Left hindlimb (tissue), 1 donor: ENCODE measurements around the gene YIPF3.
"Not testable (repeated sequence)": the region's sequence is repeated elsewhere in the genome, so short reads cannot be mapped to it uniquely, and the experiment has no call there.

Experiments
- DNase-seq: peaks from one replicate; pipeline ENCODE4 v3.0.0-alpha.2; 2018

YIPF3 gene

GRCh38 chr6:43491750-43492661 is 24.7 kb downstream of the YIPF3 start:
- DNase-seq, result peak; percentile 80

- DNase-seq, result no peak
Observed at GRCh38 chr6:43490523-43490939, 26.2 kb downstream of the YIPF3 start.

- peak; percentile 70 for DNase-seq
Observed at GRCh38 chr6:43489277-43490072, 27.3 kb downstream of the YIPF3 start.

- no peak for DNase-seq
Observed at GRCh38 chr6:43488667-43489276, 28.0 kb downstream of the YIPF3 start.

GRCh38 chr6:43481591-43482236 is 35.0 kb downstream of the YIPF3 start:
- no peak for DNase-seq

- DNase-seq, result no peak
Observed at GRCh38 chr6:43481075-43481474, 35.7 kb downstream of the YIPF3 start.

- no peak for DNase-seq
Observed at GRCh38 chr6:43478008-43478372, 38.7 kb downstream of the YIPF3 start.

- DNase-seq, result peak; percentile 95
Observed at GRCh38 chr6:43477235-43478007, 39.3 kb downstream of the YIPF3 start, which contains the start of gene TJAP1. Gene TJAP1, plus strand, starts transcription at chr6:43477570. Its CDS starts 21,432 bp downstream, at chr6:43499002.

- no peak for DNase-seq
Observed at GRCh38 chr6:43476746-43477145, 40.0 kb downstream of the YIPF3 start.

GRCh38 chr6:43475516-43475915 is 41.2 kb downstream of the YIPF3 start:
- no peak for DNase-seq

GRCh38 chr6:43472515-43472914 is 44.2 kb downstream of the YIPF3 start:
- no peak for DNase-seq

GRCh38 chr6:43471399-43471798 is 45.3 kb downstream of the YIPF3 start:
- no peak for DNase-seq

- no peak for DNase-seq
Observed at GRCh38 chr6:43469947-43470346, 46.8 kb downstream of the YIPF3 start.

GRCh38 chr6:43468748-43469681 is 47.7 kb downstream of the YIPF3 start:
- DNase-seq, result no peak

GRCh38 chr6:43468240-43468639 is 48.5 kb downstream of the YIPF3 start:
- no peak for DNase-seq

- no peak for DNase-seq
Observed at GRCh38 chr6:43467752-43468151, 49.0 kb downstream of the YIPF3 start.

- not testable (repeated sequence) for DNase-seq
Observed at GRCh38 chr6:43467265-43467664, 49.5 kb downstream of the YIPF3 start.

- DNase-seq, result no peak
Observed at GRCh38 chr6:43465948-43466347, 50.8 kb downstream of the YIPF3 start.

- no peak for DNase-seq
Observed at GRCh38 chr6:43464337-43464736, 52.4 kb downstream of the YIPF3 start.

- no peak for DNase-seq
Observed at GRCh38 chr6:43461936-43462335, 54.8 kb downstream of the YIPF3 start.
